K562 (cell line): Measurements from ENCODE around the gene BCAP31. TPM values are rescaled to one million over a fixed set of nuclear protein-coding genes. Genes with fewer than 3 reads are reported as not detected.

Experiments used
- ADNP ChIP-seq: fragments of 200-800 bp; sonication (Bioruptor generic); IDR thresholded peaks from 2 replicates; pipeline ENCODE4 v1.6.1; 2016; ENCODE audit warnings: missing genetic modification characterization, missing compliant biosample characterization
- ATF7 ChIP-seq: fragments of 450-650 bp; IDR thresholded peaks from 2 replicates; pipeline ENCODE4 v1.7.1; 2014; ENCODE audit warnings: mild to moderate bottlenecking, moderate library complexity
- BCOR ChIP-seq: fragments of 450-650 bp; IDR thresholded peaks from 2 replicates; pipeline ENCODE4 v1.6.1; 2016
- CAMTA2 ChIP-seq: fragments of 250-450 bp; sonication (Bioruptor Pico); conservative IDR thresholded peaks from 2 replicates; pipeline ENCODE4 v1.5.1; 2022
- DNMT1 ChIP-seq: fragments of 450-650 bp; IDR thresholded peaks from 2 replicates; pipeline ENCODE4 v1.6.1; 2016; ENCODE audit warnings: antibody characterized with exemption, mild to moderate bottlenecking
- EGR1 ChIP-seq: fragments of 450-650 bp; conservative IDR thresholded peaks from 2 replicates; pipeline ENCODE4 v1.6.1; 2017; ENCODE audit warnings: mild to moderate bottlenecking
- HMGXB4 ChIP-seq: sonication (generic); formaldehyde crosslinking; IDR thresholded peaks from 2 replicates; pipeline ENCODE4 v1.8.1; 2023; ENCODE audit warnings: mild to moderate bottlenecking, missing genetic modification reagents
- LEF1 ChIP-seq: fragments of 450-650 bp; IDR thresholded peaks from 2 replicates; pipeline ENCODE4 v1.6.1; 2016; ENCODE audit warnings: mild to moderate bottlenecking
- MAFK ChIP-seq: IDR thresholded peaks from 2 replicates; pipeline ENCODE4 v1.6.1; 2011; ENCODE audit warnings: low read length, improper control_type of control experiment
- NR1H2 ChIP-seq: sonication (generic); formaldehyde crosslinking; IDR thresholded peaks from 2 replicates; pipeline ENCODE4 v1.4.0; 2020; ENCODE audit warnings: mild to moderate bottlenecking, missing genetic modification reagents
- POLR2G ChIP-seq: fragments of 200-400 bp; formaldehyde crosslinking; IDR thresholded peaks from 2 replicates; pipeline ENCODE4 v1.6.1; 2017; ENCODE audit warnings: low read depth, mild to moderate bottlenecking, antibody characterized with exemption, low read length, moderate library complexity
- RNF2 ChIP-seq: sonication (generic); IDR thresholded peaks from 2 replicates; pipeline ENCODE4 v1.6.1; 2016
- SMAD4 ChIP-seq: fragments of 250-450 bp; sonication (Bioruptor Pico); conservative IDR thresholded peaks from 2 replicates; pipeline ENCODE4 v1.8.0; 2021; ENCODE audit warnings: inconsistent platforms, mild to moderate bottlenecking, moderate library complexity
- SNRNP70 ChIP-seq: fragments of 200-400 bp; formaldehyde crosslinking; optimal IDR thresholded peaks from 2 replicates; pipeline ENCODE3; 2017; ENCODE audit warnings: low read depth, low read length
- SP1 ChIP-seq: sonication (generic); formaldehyde crosslinking; IDR thresholded peaks from 2 replicates; pipeline ENCODE4 v1.8.1; 2022; ENCODE audit warnings: mild to moderate bottlenecking, missing genetic modification reagents
- TAF1 ChIP-seq: IDR thresholded peaks from 2 replicates; pipeline ENCODE4 v1.6.1; 2011; ENCODE audit warnings: mild to moderate bottlenecking, low read length, moderate library complexity; ENCODE audit not compliant: insufficient read depth, control insufficient read depth, severe bottlenecking; ENCODE audit errors: extremely low read depth
- USF1 ChIP-seq: sonication (generic); formaldehyde crosslinking; IDR thresholded peaks from 2 replicates; pipeline ENCODE4 v1.9.0; 2022; ENCODE audit warnings: mild to moderate bottlenecking, missing genetic modification reagents
- USF2 ChIP-seq: sonication (generic); formaldehyde crosslinking; IDR thresholded peaks from 2 replicates; pipeline ENCODE4 v1.5.0; 2020; ENCODE audit warnings: missing genetic modification reagents
- VEZF1 ChIP-seq: fragments of 200-800 bp; sonication (Bioruptor generic); IDR thresholded peaks from 2 replicates; pipeline ENCODE4 v1.6.1; 2017; ENCODE audit warnings: missing genetic modification characterization, missing compliant biosample characterization
- ZNF140 ChIP-seq: fragments of 250-450 bp; sonication (Bioruptor Pico); IDR thresholded peaks from 2 replicates; pipeline ENCODE4 v1.8.0; 2021; ENCODE audit warnings: moderate library complexity, mild to moderate bottlenecking, inconsistent platforms
- polyA plus RNA-seq, 8 experiments: library from polyadenylated mRNA; depleted of rRNA in 4 of 8; stranded (reverse) in 5 of 8; unstranded in 3 of 8; fragments of >200 nt; fragmentation: Nextera tagmentation in 2 of 8; fragmentation: Illumina TruSeq in 1 of 8; extraction: Ambion mirVana in 2 of 8; extraction: Trizol in 1 of 8; gene quantifications; 2 replicates each; pipeline versions ENCODE4 v1.2.1 to v1.2.3, GENCODE V29; 2011 to 2014; ENCODE audit warnings: inconsistent platforms in 1 of 8, missing spikeins in 1 of 8
- total RNA-seq, 7 experiments: library from RNA; depleted of rRNA in 6 of 7; stranded (reverse); fragments of >200 nt in 6 of 7; fragmentation: Illumina TruSeq in 2 of 7; extraction: Trizol in 2 of 7; gene quantifications; 2 replicates each; pipeline versions ENCODE4 v1.2.1 to v1.2.3, GENCODE V29; 2011 to 2021; ENCODE audit warnings: low replicate concordance in 1 of 7
- TF ChIP-seq, protein P1 (sequence below), 2 experiments: IDR thresholded peaks; 2 replicates each; pipeline ENCODE4 v1.6.1; 2012; ENCODE audit warnings: improper control_type of control experiment in 2 of 2, low read depth in 2 of 2, low read length in 2 of 2, borderline replicate concordance in 1 of 2

Gene BCAP31
- total and polyA plus RNA-seq, 9 of the 15 experiments (the other 6 are each of a cell fraction or from before 2014, with no cell fraction given): 156 to 683 (median 188) TPM

GRCh38 chrX:153726286-153727122 is 2.3 kb upstream of the BCAP31 start (continued):
- TF ChIP-seq SMAD4 (peak; percentile 98), BCOR (0 out of 2 replicates have a peak, but pooled peaks have one; percentile 19), DNMT1 (no peak), POLR2G (peak; percentile 48), LEF1 (peak; percentile 80), USF2 (CRISPR knock-in tag) (no peak), RNF2 (peak; percentile 55), HMGXB4 (no peak), ATF7 (0 out of 2 replicates have a peak, but pooled peaks have one; percentile 44), EGR1 (peak; percentile 78), SNRNP70 (no peak), NR1H2 (peak; percentile 100), CAMTA2 (CRISPR knock-in tag) (no peak), TAF1 (peak; percentile 11), USF1 (0 out of 2 replicates have a peak, but pooled peaks have one; percentile 17), SP1 (CRISPR knock-in tag) (peak; percentile 74), MAFK (peak; percentile 15; the same call in 1 of the 2 replicates), ADNP (tag) (no peak), VEZF1 (CRISPR knock-in tag) (peak; percentile 79), ZNF140 (CRISPR knock-in tag) (no peak)
- TF ChIP-seq, protein P1, sequence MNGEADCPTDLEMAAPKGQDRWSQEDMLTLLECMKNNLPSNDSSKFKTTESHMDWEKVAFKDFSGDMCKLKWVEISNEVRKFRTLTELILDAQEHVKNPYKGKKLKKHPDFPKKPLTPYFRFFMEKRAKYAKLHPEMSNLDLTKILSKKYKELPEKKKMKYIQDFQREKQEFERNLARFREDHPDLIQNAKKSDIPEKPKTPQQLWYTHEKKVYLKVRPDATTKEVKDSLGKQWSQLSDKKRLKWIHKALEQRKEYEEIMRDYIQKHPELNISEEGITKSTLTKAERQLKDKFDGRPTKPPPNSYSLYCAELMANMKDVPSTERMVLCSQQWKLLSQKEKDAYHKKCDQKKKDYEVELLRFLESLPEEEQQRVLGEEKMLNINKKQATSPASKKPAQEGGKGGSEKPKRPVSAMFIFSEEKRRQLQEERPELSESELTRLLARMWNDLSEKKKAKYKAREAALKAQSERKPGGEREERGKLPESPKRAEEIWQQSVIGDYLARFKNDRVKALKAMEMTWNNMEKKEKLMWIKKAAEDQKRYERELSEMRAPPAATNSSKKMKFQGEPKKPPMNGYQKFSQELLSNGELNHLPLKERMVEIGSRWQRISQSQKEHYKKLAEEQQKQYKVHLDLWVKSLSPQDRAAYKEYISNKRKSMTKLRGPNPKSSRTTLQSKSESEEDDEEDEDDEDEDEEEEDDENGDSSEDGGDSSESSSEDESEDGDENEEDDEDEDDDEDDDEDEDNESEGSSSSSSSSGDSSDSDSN (IDR thresholded peaks at IDR 0.05; ENCODE audit: borderline replicate concordance in 1 of 2, low read depth in 2 of 2, low read length in 2 of 2): 0 out of 4 replicates have a peak, but pooled peaks of 1 of the 2 experiments have one; percentile 45
